Breast epithelium (tissue), 3 donors: Measurements from ENCODE around the gene MT1G.

Source experiments
- POLR2A ChIP-seq: fragments of 450-650 bp; IDR thresholded peaks from one replicate; pipeline ENCODE4 v1.6.1; 2016; ENCODE audit warnings: antibody characterized with exemption, mild to moderate bottlenecking, moderate library complexity
- POLR2AphosphoS5 ChIP-seq, 3 donors: sonication (generic); formaldehyde crosslinking; IDR thresholded peaks; one replicate each; pipeline ENCODE4 v1.6.1; 2017; ENCODE audit warnings: antibody characterized with exemption in 3 of 3
- TF ChIP-seq, protein P1 (sequence below), 3 donors: fragments of 450-650 bp; IDR thresholded peaks; one replicate each; pipeline ENCODE4 v1.5.1; 2016 to 2017; ENCODE audit warnings: antibody characterized with exemption in 3 of 3, mild to moderate bottlenecking in 3 of 3, moderate library complexity in 3 of 3

DNA sequence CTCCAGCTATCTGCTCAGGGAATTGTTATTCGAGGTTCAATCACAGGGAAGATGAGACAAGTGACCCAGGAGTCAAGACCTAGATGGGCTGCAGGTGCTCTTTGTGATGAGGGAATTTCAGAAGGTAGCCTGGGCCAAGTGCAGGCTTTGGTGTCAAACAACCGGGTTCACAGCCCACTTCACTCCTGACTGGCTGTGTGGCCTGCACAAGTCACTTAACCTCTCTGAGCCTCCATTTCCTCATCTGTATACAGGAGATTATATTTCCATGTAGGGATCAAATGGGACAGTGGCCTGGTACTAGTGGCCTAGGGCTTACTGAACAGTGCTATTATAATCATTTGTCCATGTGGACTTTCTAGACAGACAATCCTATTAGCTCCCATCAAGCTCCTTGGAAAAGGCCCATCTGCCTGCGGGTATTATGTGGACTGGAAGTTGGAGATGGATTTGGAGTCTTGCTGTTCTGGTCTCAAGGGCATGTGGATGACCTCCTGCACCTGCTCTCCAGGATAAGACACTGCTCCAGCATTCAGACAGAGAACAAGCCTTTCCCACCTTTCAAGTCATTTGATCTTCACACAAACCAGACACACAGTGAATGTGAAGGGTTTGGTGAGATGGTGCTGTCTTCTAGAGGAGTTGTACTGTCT, 11.3 kb upstream of the MT1G start:
- TF ChIP-seq POLR2A (no peak), POLR2AphosphoS5 (IDR thresholded peaks at IDR 0.05) (no peak)
- TF ChIP-seq, protein P1, sequence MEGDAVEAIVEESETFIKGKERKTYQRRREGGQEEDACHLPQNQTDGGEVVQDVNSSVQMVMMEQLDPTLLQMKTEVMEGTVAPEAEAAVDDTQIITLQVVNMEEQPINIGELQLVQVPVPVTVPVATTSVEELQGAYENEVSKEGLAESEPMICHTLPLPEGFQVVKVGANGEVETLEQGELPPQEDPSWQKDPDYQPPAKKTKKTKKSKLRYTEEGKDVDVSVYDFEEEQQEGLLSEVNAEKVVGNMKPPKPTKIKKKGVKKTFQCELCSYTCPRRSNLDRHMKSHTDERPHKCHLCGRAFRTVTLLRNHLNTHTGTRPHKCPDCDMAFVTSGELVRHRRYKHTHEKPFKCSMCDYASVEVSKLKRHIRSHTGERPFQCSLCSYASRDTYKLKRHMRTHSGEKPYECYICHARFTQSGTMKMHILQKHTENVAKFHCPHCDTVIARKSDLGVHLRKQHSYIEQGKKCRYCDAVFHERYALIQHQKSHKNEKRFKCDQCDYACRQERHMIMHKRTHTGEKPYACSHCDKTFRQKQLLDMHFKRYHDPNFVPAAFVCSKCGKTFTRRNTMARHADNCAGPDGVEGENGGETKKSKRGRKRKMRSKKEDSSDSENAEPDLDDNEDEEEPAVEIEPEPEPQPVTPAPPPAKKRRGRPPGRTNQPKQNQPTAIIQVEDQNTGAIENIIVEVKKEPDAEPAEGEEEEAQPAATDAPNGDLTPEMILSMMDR (IDR thresholded peaks at IDR 0.05), result no peak
